Karpas-422 (cell line): Measurements from ENCODE around the gene SLC4A8. TPM values are rescaled to one million over a fixed set of nuclear protein-coding genes. Genes with fewer than 3 reads are reported as not detected.
A peak's percentile ranks its signal among the peaks of the same experiment; 100 is the strongest.
"Not testable (repeated sequence)": the region's sequence is repeated elsewhere in the genome, so short reads cannot be mapped to it uniquely, and the experiment has no call there.

Source experiments
- DNase-seq: peaks from one replicate; pipeline ENCODE4 v3.0.0-alpha.2; 2015
- H2AFZ ChIP-seq: fragments of 200-600 bp; sonication (generic); 2 replicates; pipeline ENCODE4 v1.6.1; 2014; ENCODE audit warnings: antibody characterized with exemption, low read length, mixed read lengths
- H3K27ac ChIP-seq: fragments of 200-600 bp; sonication (generic); 2 replicates; pipeline ENCODE4 v1.5.1; 2014; ENCODE audit warnings: mild to moderate bottlenecking, low read length, moderate library complexity
- H3K27me3 ChIP-seq: fragments of 200-600 bp; sonication (generic); 2 replicates; pipeline ENCODE4 v1.6.1; 2014; ENCODE audit warnings: low read length, mixed read lengths
- H3K36me3 ChIP-seq: fragments of 200-600 bp; sonication (generic); 2 replicates; pipeline ENCODE4 v1.6.1; 2014; ENCODE audit warnings: low read length, mixed read lengths; ENCODE audit not compliant: insufficient read depth
- H3K4me1 ChIP-seq: fragments of 200-600 bp; sonication (generic); 2 replicates; pipeline ENCODE4 v1.6.1; 2014; ENCODE audit warnings: mild to moderate bottlenecking, low read length, mixed read lengths
- H3K4me2 ChIP-seq: fragments of 200-600 bp; sonication (generic); 2 replicates; pipeline ENCODE4 v1.6.1; 2014; ENCODE audit warnings: low read length, low read depth, mild to moderate bottlenecking; ENCODE audit not compliant: poor library complexity, severe bottlenecking
- H3K4me3 ChIP-seq: fragments of 200-600 bp; sonication (generic); 2 replicates; pipeline ENCODE4 v1.5.1; 2014; ENCODE audit warnings: mild to moderate bottlenecking, antibody characterized with exemption, low read length, mixed read lengths
- H3K79me2 ChIP-seq: fragments of 200-600 bp; sonication (generic); 2 replicates; pipeline ENCODE4 v1.6.1; 2014; ENCODE audit warnings: mild to moderate bottlenecking, low read length, mixed read lengths
- H3K9ac ChIP-seq: fragments of 200-600 bp; sonication (generic); 2 replicates; pipeline ENCODE4 v1.6.0; 2014; ENCODE audit warnings: low read length
- H3K9me2 ChIP-seq: fragments of 200-600 bp; sonication (generic), shearing (Covaris generic); replicated peaks from 2 replicates; pipeline ENCODE4 v1.6.0; 2014; ENCODE audit warnings: mild to moderate bottlenecking, low read length, moderate library complexity; ENCODE audit not compliant: insufficient read depth
- H3K9me3 ChIP-seq: fragments of 300-700, 200-600 bp; sonication (generic); 2 replicates; pipeline ENCODE4 v1.6.1; 2014; ENCODE audit warnings: low read length, mixed read lengths
- H4K20me1 ChIP-seq: fragments of 200-600 bp; sonication (generic); 2 replicates; pipeline ENCODE4 v1.6.1; 2014; ENCODE audit warnings: mild to moderate bottlenecking, antibody characterized with exemption, low read length, low read depth; ENCODE audit not compliant: insufficient read depth
- total RNA-seq: library from RNA; depleted of rRNA; stranded (reverse); fragments of >200 nt; shearing (Covaris generic); gene quantifications from 2 replicates; pipeline ENCODE4 v1.2.3, GENCODE V29; 2014; ENCODE audit warnings: low replicate concordance

The SLC4A8 gene
- total RNA-seq, 1 experiment from 2014 or later = 9.1 TPM

- no peak overlapping the region for H3K27ac ChIP-seq
- no peak overlapping the region for H3K4me2 ChIP-seq
- no peaks in the 10 kb centered on the region for H3K27me3 ChIP-seq
- no peaks in the 10 kb centered on the region for H3K9me2 ChIP-seq
- no peaks in the 10 kb centered on the region for H3K36me3 ChIP-seq
- no peak for DNase-seq
- no peaks in the 10 kb centered on the region for H3K79me2 ChIP-seq
- H3K4me1 ChIP-seq = no peaks in the 10 kb centered on the region; the same call in 1 of the 2 replicates
- no peaks in the 10 kb centered on the region for H3K9me3 ChIP-seq
- no peak overlapping the region for H3K9ac ChIP-seq
- no peak overlapping the region for H3K4me3 ChIP-seq
- H2AFZ ChIP-seq = no peak overlapping the region
- no peaks in the 10 kb centered on the region for H4K20me1 ChIP-seq
These were observed 80.9 kb downstream of the SLC4A8 start for GRCh38 chr12:51505360-51506105.

GRCh38 chr12:51507178-51507577 is 82.5 kb downstream of the SLC4A8 start:
- Histone ChIP-seq H3K4me3 (no peak overlapping the region), H3K9me2 (no peaks in the 10 kb centered on the region), H3K9ac (no peak overlapping the region), H4K20me1 (no peaks in the 10 kb centered on the region), H3K4me1 (no peaks in the 10 kb centered on the region; the same call in 1 of the 2 replicates), H3K27ac (no peak overlapping the region), H3K79me2 (no peaks in the 10 kb centered on the region), H2AFZ (no peak overlapping the region), H3K4me2 (no peak overlapping the region), H3K36me3 (no peaks in the 10 kb centered on the region), H3K27me3 (no peaks in the 10 kb centered on the region), H3K9me3 (no peaks in the 10 kb centered on the region)
- no peak for DNase-seq

- no peaks in the 10 kb centered on the region for H4K20me1 ChIP-seq
- no peak overlapping the region for H3K4me2 ChIP-seq
- H3K4me3 ChIP-seq = no peak overlapping the region
- no peaks in the 10 kb centered on the region for H3K79me2 ChIP-seq
- H3K9ac ChIP-seq = no peak overlapping the region
- DNase-seq = no peak
- H2AFZ ChIP-seq = no peak overlapping the region
- no peaks in the 10 kb centered on the region for H3K9me3 ChIP-seq
- H3K9me2 ChIP-seq = no peaks in the 10 kb centered on the region
- no peak overlapping the region for H3K27ac ChIP-seq
- no peaks in the 10 kb centered on the region for H3K27me3 ChIP-seq
- no peaks in the 10 kb centered on the region for H3K4me1 ChIP-seq
- H3K36me3 ChIP-seq = no peaks in the 10 kb centered on the region
These were observed 83.7 kb downstream of the SLC4A8 start for GRCh38 chr12:51508285-51508684.

- Histone ChIP-seq H3K27ac (no peak overlapping the region), H2AFZ (no peak overlapping the region), H4K20me1 (no peaks in the 10 kb centered on the region), H3K4me3 (no peak overlapping the region), H3K9me2 (no peaks in the 10 kb centered on the region), H3K9ac (no peak overlapping the region), H3K9me3 (no peaks in the 10 kb centered on the region), H3K4me2 (no peak overlapping the region), H3K27me3 (no peaks in the 10 kb centered on the region), H3K4me1 (no peaks in the 10 kb centered on the region), H3K36me3 (no peaks in the 10 kb centered on the region), H3K79me2 (no peaks in the 10 kb centered on the region)
- DNase-seq = no peak
These were observed 87.1 kb downstream of the SLC4A8 start for GRCh38 chr12:51511546-51512260.

GRCh38 chr12:51512438-51512837 is 87.8 kb downstream of the SLC4A8 start:
- Histone ChIP-seq H3K9me2 (no peaks in the 10 kb centered on the region), H3K9me3 (no peaks in the 10 kb centered on the region), H4K20me1 (no peaks in the 10 kb centered on the region), H3K27me3 (no peaks in the 10 kb centered on the region), H3K9ac (no peak overlapping the region), H3K27ac (no peak overlapping the region), H3K4me2 (no peak overlapping the region), H3K4me3 (no peak overlapping the region), H2AFZ (no peak overlapping the region), H3K4me1 (no peaks in the 10 kb centered on the region), H3K79me2 (no peaks in the 10 kb centered on the region), H3K36me3 (no peaks in the 10 kb centered on the region)
- DNase-seq = no peak

GRCh38 chr12:51515037-51515436 is 90.4 kb downstream of the SLC4A8 start:
- H4K20me1 ChIP-seq, H3K79me2 ChIP-seq, DNase-seq, H3K27ac ChIP-seq, H3K4me2 ChIP-seq, H3K36me3 ChIP-seq, H3K9me3 ChIP-seq, H2AFZ ChIP-seq, H3K4me1 ChIP-seq, H3K9me2 ChIP-seq, H3K9ac ChIP-seq, H3K4me3 ChIP-seq, H3K27me3 ChIP-seq: not testable (repeated sequence)

GRCh38 chr12:51517316-51517715 is 92.7 kb downstream of the SLC4A8 start:
- no peaks in the 10 kb centered on the region for H3K79me2 ChIP-seq
- no peak overlapping the region for H2AFZ ChIP-seq
- H3K4me2 ChIP-seq = no peak overlapping the region
- no peak overlapping the region for H3K4me3 ChIP-seq
- no peaks in the 10 kb centered on the region for H3K9me3 ChIP-seq
- H3K27me3 ChIP-seq = no peaks in the 10 kb centered on the region
- H4K20me1 ChIP-seq = no peaks in the 10 kb centered on the region
- no peak overlapping the region for H3K9ac ChIP-seq
- H3K9me2 ChIP-seq = no peaks in the 10 kb centered on the region
- H3K4me1 ChIP-seq = no peaks in the 10 kb centered on the region
- DNase-seq = no peak
- H3K36me3 ChIP-seq = no peaks in the 10 kb centered on the region
- H3K27ac ChIP-seq = no peak overlapping the region

GRCh38 chr12:51517800-51518199 is 93.2 kb downstream of the SLC4A8 start:
- Histone ChIP-seq H3K4me3 (no peak overlapping the region), H3K27ac (no peak overlapping the region), H3K36me3 (no peaks in the 10 kb centered on the region), H3K27me3 (no peaks in the 10 kb centered on the region), H3K79me2 (no peaks in the 10 kb centered on the region), H4K20me1 (no peaks in the 10 kb centered on the region), H2AFZ (no peak overlapping the region), H3K9ac (no peak overlapping the region), H3K9me3 (no peaks in the 10 kb centered on the region), H3K4me1 (no peaks in the 10 kb centered on the region), H3K9me2 (no peaks in the 10 kb centered on the region), H3K4me2 (no peak overlapping the region)
- peak; percentile 44 for DNase-seq
